KMS-11 (cell line): Measurements from ENCODE around the gene TREX2.

Experiments
- H2AFZ ChIP-seq: fragments of 200-600 bp; sonication (generic); 2 replicates; pipeline ENCODE4 v1.6.1; 2016; ENCODE audit warnings: antibody characterized with exemption, mixed run types, low read depth
- H3K27ac ChIP-seq: fragments of 200-600 bp; sonication (generic); 2 replicates; pipeline ENCODE4 v1.6.1; 2016; ENCODE audit warnings: mild to moderate bottlenecking, mixed run types
- H3K27me3 ChIP-seq: fragments of 200-600 bp; sonication (generic); 2 replicates; pipeline ENCODE4 v1.6.1; 2017; ENCODE audit warnings: mild to moderate bottlenecking, low read depth, mixed run types, moderate library complexity; ENCODE audit not compliant: insufficient read depth
- H3K36me3 ChIP-seq: fragments of 200-600 bp; sonication (generic); 2 replicates; pipeline ENCODE4 v1.6.1; 2017; ENCODE audit warnings: mild to moderate bottlenecking, mixed run types; ENCODE audit not compliant: insufficient read depth
- H3K4me1 ChIP-seq: fragments of 200-600 bp; sonication (generic); 2 replicates; pipeline ENCODE4 v1.6.1; 2016; ENCODE audit warnings: mild to moderate bottlenecking, low read depth, mixed run types; ENCODE audit not compliant: poor library complexity, severe bottlenecking
- H3K4me2 ChIP-seq: fragments of 200-600 bp; sonication (generic); 2 replicates; pipeline ENCODE4 v1.7.0; 2016; ENCODE audit warnings: mild to moderate bottlenecking, mixed run types
- H3K4me3 ChIP-seq: fragments of 200-600 bp; sonication (generic); IDR thresholded peaks from 2 replicates; pipeline ENCODE4 v1.6.1; 2017; ENCODE audit warnings: low read depth, low read length, mixed read lengths; ENCODE audit not compliant: insufficient read depth
- H3K79me2 ChIP-seq: fragments of 200-600 bp; sonication (generic); 2 replicates; pipeline ENCODE4 v1.6.1; 2016; ENCODE audit warnings: low read depth, mixed run types; ENCODE audit not compliant: insufficient read depth
- H3K9ac ChIP-seq: fragments of 200-600 bp; sonication (generic); 2 replicates; pipeline ENCODE4 v1.6.1; 2016; ENCODE audit warnings: mild to moderate bottlenecking, mixed run types
- H4K20me1 ChIP-seq: fragments of 200-600 bp; sonication (generic); 2 replicates; pipeline ENCODE4 v1.6.1; 2016; ENCODE audit warnings: mild to moderate bottlenecking, mixed run types; ENCODE audit not compliant: insufficient read depth
- TF ChIP-seq, protein P1 (sequence below): fragments of 200-600 bp; sonication (generic); conservative IDR thresholded peaks from 2 replicates; pipeline ENCODE4 v1.6.1; 2017; ENCODE audit warnings: low read depth, mild to moderate bottlenecking, antibody characterized with exemption, low read length, moderate library complexity, mixed read lengths

The TREX2 gene

DNA sequence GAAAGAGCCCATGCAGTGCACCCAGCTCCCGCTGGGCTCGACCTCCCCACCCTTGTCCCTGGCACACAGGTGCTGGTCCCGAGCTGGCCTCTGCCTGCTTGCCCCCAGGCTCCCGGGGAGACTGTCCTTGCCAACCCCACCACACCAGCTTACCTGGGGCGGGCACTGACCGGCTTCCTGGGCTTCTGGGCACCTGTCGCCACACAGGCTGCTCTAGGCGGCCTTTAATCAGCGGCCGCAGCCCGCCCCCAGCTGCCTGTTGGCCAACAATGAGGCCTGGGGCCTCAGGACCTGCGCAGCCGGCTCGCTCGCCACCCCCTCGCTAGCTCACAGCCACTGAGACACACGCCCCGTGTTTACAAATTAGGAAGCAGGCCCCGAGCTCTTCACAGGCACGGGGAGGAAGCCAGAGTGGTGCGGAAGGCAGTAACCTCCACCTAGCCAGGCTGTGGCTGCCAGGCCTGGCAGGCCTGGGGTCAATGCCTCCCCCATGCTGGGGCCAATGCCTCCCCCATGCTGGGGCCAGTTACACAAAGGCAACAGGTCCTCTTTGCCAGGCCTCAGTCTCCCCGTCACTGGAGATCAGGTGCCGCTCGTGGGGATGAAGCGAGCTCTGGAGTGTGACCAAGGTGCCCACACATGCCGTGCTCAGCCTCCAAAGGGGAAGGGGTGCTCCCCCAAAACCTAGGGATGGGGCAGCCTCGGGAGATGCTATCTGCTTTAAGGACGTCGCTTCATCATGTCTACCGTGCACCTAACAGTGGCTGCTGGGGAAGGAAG is at the start of gene TREX2:
TSS of gene TREX2 (minus strand) at position 201 of the 780 bp plus-strand sequence. CDS start 626 bp downstream, outside the sequence.
- no peaks in the 10 kb centered on the region for H3K36me3 ChIP-seq
- H3K79me2 ChIP-seq, result no peaks in the 10 kb centered on the region
- H3K9ac ChIP-seq, result no peak within 1 kb of the TSS
- TF ChIP-seq, protein P1, sequence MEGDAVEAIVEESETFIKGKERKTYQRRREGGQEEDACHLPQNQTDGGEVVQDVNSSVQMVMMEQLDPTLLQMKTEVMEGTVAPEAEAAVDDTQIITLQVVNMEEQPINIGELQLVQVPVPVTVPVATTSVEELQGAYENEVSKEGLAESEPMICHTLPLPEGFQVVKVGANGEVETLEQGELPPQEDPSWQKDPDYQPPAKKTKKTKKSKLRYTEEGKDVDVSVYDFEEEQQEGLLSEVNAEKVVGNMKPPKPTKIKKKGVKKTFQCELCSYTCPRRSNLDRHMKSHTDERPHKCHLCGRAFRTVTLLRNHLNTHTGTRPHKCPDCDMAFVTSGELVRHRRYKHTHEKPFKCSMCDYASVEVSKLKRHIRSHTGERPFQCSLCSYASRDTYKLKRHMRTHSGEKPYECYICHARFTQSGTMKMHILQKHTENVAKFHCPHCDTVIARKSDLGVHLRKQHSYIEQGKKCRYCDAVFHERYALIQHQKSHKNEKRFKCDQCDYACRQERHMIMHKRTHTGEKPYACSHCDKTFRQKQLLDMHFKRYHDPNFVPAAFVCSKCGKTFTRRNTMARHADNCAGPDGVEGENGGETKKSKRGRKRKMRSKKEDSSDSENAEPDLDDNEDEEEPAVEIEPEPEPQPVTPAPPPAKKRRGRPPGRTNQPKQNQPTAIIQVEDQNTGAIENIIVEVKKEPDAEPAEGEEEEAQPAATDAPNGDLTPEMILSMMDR, result no peak
- no peaks in the 10 kb centered on the region for H4K20me1 ChIP-seq
- no peak within 1 kb of the TSS for H3K4me2 ChIP-seq
- no peaks in the 10 kb centered on the region for H3K4me1 ChIP-seq
- no peaks in the 10 kb centered on the region for H3K27me3 ChIP-seq
- no peak within 1 kb of the TSS for H3K27ac ChIP-seq
- H2AFZ ChIP-seq, result no peak within 1 kb of the TSS
- no peak within 1 kb of the TSS for H3K4me3 ChIP-seq

DNA sequence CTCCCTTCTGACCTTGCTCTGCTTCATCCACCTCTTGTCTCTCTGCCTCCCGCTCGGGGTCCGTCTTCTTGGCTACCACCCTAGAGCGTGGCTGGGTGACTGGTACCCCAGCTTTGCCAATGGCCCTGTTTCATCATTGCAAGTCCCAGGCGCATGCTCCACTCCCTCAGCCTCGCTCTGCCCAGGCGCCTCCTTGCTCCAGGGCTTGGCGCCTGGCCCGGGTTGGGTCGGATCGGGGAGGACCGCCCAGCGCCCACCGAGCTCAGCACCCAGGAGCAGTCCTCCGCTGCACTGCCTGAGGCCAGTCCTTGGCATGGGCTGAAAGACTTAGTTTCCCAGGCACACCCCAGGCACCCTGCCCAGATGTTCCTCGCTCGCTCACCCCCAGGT is 49.5 kb upstream of the TREX2 start:
- Histone ChIP-seq H4K20me1 (no peaks in the 10 kb centered on the region), H3K27ac (no peak overlapping the region), H3K4me1 (no peaks in the 10 kb centered on the region), H3K9ac (no peak overlapping the region), H3K36me3 (no peaks in the 10 kb centered on the region), H3K4me2 (no peak overlapping the region), H2AFZ (no peak overlapping the region), H3K79me2 (no peaks in the 10 kb centered on the region), H3K27me3 (peaks cover 16% of the 10 kb centered on the region; the same call in 1 of the 2 replicates), H3K4me3 (no peak overlapping the region)
- TF ChIP-seq, protein P1, result no peak

DNA sequence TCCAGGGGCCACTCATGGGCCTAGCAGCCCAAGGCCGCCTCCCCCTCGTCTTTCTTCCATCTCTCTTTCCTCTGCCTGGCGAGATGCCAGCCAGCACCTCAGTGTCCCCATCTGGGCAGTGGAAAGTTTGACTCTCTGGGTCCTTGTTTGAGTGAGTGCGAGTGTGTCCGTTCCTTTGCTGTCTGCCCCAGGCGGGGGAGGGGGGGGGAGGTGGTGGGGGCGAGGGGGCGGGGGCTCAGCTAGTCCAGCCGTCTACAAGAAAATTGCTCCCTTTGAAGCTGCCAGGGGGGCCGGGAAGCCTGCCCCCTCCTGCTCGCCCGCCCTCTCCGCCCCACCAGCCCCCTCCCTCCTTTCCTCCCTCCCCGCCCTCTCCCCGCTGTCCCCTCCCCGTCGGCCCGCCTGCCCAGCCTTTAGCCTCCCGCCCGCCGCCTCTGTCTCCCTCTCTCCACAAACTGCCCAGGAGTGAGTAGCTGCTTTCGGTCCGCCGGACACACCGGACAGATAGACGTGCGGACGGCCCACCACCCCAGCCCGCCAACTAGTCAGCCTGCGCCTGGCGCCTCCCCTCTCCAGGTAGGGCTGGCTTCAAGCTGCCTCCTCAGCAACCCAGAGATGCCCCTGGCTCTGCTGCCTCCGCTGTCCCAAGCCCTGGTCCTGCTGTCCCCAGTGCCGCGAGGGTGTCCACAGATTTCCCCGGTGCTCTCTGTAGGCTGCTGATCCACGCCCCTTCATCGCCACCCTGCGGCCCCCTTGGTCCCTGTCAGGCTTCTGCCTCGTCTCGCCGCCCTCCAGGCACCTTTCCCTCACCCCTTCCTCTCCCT is 48.9 kb upstream of the TREX2 start, which contains the start of gene BGN:
TSS of gene BGN (plus strand) at position 440 of the 821 bp plus-strand sequence. CDS start 9,652 bp downstream, outside the sequence.
- Histone ChIP-seq H3K4me3 (no peak within 1 kb of the TSS), H4K20me1 (no peaks in the 10 kb centered on the region), H3K9ac (no peak within 1 kb of the TSS), H3K4me2 (no peak within 1 kb of the TSS), H3K27ac (no peak within 1 kb of the TSS), H3K4me1 (no peaks in the 10 kb centered on the region), H3K27me3 (peaks cover 15% of the 10 kb centered on the region; the same call in 1 of the 2 replicates), H3K79me2 (no peaks in the 10 kb centered on the region), H3K36me3 (no peaks in the 10 kb centered on the region), H2AFZ (no peak within 1 kb of the TSS)
- TF ChIP-seq, protein P1, result no peak

- no peak overlapping the region for H2AFZ ChIP-seq
- H3K27me3 ChIP-seq, result peaks cover 15% of the 10 kb centered on the region; the same call in 1 of the 2 replicates
- H3K4me1 ChIP-seq, result no peaks in the 10 kb centered on the region
- no peaks in the 10 kb centered on the region for H3K79me2 ChIP-seq
- H3K9ac ChIP-seq, result no peak overlapping the region
- H4K20me1 ChIP-seq, result no peaks in the 10 kb centered on the region
- no peaks in the 10 kb centered on the region for H3K36me3 ChIP-seq
- no peak overlapping the region for H3K4me3 ChIP-seq
- no peak overlapping the region for H3K4me2 ChIP-seq
- TF ChIP-seq, protein P1, result no peak
- no peak overlapping the region for H3K27ac ChIP-seq
These were observed 48.2 kb upstream of the TREX2 start for GRCh38 chrX:153494061-153494460.
